ENCODE data around the gene PLCB1.
A peak's percentile ranks its signal among the peaks of the same experiment; 100 is the strongest.

The PLCB1 gene

GRCh38 chr20:8118760-8119159 lies 13.3 kb upstream of the PLCB1 start:
- TF ChIP-seq, protein P1, sequence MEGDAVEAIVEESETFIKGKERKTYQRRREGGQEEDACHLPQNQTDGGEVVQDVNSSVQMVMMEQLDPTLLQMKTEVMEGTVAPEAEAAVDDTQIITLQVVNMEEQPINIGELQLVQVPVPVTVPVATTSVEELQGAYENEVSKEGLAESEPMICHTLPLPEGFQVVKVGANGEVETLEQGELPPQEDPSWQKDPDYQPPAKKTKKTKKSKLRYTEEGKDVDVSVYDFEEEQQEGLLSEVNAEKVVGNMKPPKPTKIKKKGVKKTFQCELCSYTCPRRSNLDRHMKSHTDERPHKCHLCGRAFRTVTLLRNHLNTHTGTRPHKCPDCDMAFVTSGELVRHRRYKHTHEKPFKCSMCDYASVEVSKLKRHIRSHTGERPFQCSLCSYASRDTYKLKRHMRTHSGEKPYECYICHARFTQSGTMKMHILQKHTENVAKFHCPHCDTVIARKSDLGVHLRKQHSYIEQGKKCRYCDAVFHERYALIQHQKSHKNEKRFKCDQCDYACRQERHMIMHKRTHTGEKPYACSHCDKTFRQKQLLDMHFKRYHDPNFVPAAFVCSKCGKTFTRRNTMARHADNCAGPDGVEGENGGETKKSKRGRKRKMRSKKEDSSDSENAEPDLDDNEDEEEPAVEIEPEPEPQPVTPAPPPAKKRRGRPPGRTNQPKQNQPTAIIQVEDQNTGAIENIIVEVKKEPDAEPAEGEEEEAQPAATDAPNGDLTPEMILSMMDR (IDR thresholded peaks at IDR 0.05; ENCODE audit: low read length, missing control alignments) = no peak
- DNase-seq (ENCODE audit: low read depth) = no peak
- no peak overlapping the region for H3K4me3 ChIP-seq (replicated peaks; ENCODE audit: low read depth, low read length)

DNA sequence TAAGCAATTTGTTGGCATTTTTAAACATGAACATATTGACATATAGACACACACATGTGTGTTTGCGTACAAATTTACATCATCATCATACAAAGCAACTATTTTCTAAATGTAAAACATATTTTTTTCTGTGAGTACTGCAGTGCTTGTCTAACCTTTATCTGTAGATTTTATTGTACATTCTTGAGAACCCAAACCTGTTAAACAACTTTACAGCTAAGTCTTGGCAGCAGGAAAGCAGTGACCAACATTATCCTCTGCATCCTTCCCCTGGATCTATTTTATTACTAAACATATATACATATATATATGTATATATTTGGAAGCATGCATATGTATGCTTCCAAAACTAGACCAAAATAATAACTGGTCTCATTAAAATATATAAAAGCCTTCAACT lies 10.4 kb upstream of the PLCB1 start:
- TF ChIP-seq, protein P1 (IDR thresholded peaks at IDR 0.05; ENCODE audit: low read length, missing control alignments) = no peak
- DNase-seq (ENCODE audit: low read depth) = no peak
- no peak overlapping the region for H3K4me3 ChIP-seq (replicated peaks; ENCODE audit: low read depth, low read length)

DNA sequence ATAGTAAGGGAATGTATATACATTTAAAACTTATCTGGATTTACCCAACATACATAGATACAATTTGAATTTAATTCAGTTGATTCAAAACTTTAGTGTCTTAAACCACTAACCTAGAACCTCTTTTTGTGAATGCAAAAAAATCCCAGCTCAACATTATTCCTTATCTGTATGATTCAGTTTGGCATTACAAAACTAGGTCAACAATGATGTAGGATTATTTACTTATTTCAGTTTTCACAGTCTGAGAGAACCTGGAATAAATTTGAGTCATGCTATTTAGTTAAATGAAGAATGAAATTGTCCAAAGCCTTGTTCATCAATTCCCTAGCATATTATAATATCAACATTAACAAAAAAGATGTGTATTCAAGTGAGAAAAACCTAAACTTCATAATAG lies 7.4 kb upstream of the PLCB1 start:
- peak; percentile 44 for DNase-seq (ENCODE audit: low read depth)

DNA sequence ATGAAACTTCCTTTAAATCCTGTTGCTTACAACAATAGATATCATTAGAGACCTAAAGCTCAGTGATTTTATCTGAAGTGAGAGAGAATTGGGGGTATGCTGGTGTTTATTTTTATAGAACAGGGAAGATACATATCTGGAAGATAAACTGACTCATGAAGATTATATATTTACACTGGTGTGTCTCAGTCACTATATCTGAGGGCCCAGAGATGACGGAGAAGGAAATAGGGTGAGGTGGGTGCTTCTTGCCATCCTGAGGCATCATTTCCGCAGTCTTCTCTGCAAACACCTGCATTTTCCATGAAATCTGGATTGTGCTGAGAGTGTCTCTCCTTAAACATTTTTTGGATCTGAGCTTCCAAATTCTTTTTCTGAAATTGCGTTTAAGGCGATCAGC lies 5.9 kb upstream of the PLCB1 start:
- TF ChIP-seq, protein P1 (IDR thresholded peaks at IDR 0.05; ENCODE audit: low read length, missing control alignments) = no peak
- no peak for DNase-seq (ENCODE audit: low read depth)
- no peak overlapping the region for H3K4me3 ChIP-seq (replicated peaks; ENCODE audit: low read depth, low read length)

More for the DNA sequence above, 7.4 kb upstream of the PLCB1 start:
- TF ChIP-seq, protein P1 (IDR thresholded peaks at IDR 0.05; ENCODE audit: low read length, missing control alignments) = no peak
- H3K4me3 ChIP-seq (replicated peaks; ENCODE audit: low read depth, low read length) = no peak overlapping the region

- no peak overlapping the region for H3K4me3 ChIP-seq (replicated peaks; ENCODE audit: low read depth, low read length)
- TF ChIP-seq, protein P1 (IDR thresholded peaks at IDR 0.05; ENCODE audit: low read length, missing control alignments) = no peak
- no peak for DNase-seq (ENCODE audit: low read depth)
Observed at GRCh38 chr20:8126841-8127378, 5.2 kb upstream of the PLCB1 start.

GRCh38 chr20:8127553-8128255 lies 4.4 kb upstream of the PLCB1 start:
- no peak for DNase-seq (ENCODE audit: low read depth)
- TF ChIP-seq, protein P1 (IDR thresholded peaks at IDR 0.05; ENCODE audit: low read length, missing control alignments) = no peak

More at GRCh38 chr20:8127553-8128255, 4.4 kb upstream of the PLCB1 start:
- H3K4me3 ChIP-seq (replicated peaks; ENCODE audit: low read depth, low read length) = no peak overlapping the region

Measured in fibroblast of pulmonary artery (primary cell).